Liver (tissue), 9 donors: Measurements from ENCODE around the gene NET1. TPM values are rescaled to one million over a fixed set of nuclear protein-coding genes. Genes with fewer than 3 reads are reported as not detected.

Experiments used
- DNase-seq: peaks from one replicate; pipeline ENCODE4 v3.0.0-alpha.2; 2017; ENCODE audit warnings: low spot score
- H3K27ac ChIP-seq, 2 donors: one replicate each; pipeline ENCODE4 v1.7.0; 2013; ENCODE audit warnings: inconsistent platforms in 2 of 2, low read length in 2 of 2, control low read depth in 1 of 2, low read depth in 1 of 2, mild to moderate bottlenecking in 1 of 2
- H3K27me3 ChIP-seq, 4 donors: one replicate each; pipeline versions ENCODE4 v1.6.1 to v1.7.0; 2013; ENCODE audit warnings: low read length in 3 of 4, inconsistent platforms in 1 of 4, mild to moderate bottlenecking in 1 of 4, moderate library complexity in 1 of 4; ENCODE audit not compliant: control insufficient read depth in 4 of 4, insufficient read depth in 4 of 4
- H3K36me3 ChIP-seq, 4 donors: one replicate each; pipeline versions ENCODE4 v1.6.1 to v1.7.0; 2013; ENCODE audit warnings: low read length in 3 of 4, mild to moderate bottlenecking in 3 of 4, low read depth in 1 of 4, moderate library complexity in 1 of 4; ENCODE audit not compliant: control insufficient read depth in 4 of 4, insufficient read depth in 3 of 4
- H3K4me1 ChIP-seq, 4 donors: one replicate each; pipeline versions ENCODE4 v1.6.1 to v1.7.0; 2013; ENCODE audit warnings: low read length in 3 of 4, mild to moderate bottlenecking in 3 of 4, moderate library complexity in 1 of 4; ENCODE audit not compliant: control insufficient read depth in 4 of 4, insufficient read depth in 4 of 4
- H3K4me3 ChIP-seq, 3 donors: one replicate each; pipeline versions ENCODE4 v1.6.1 to v1.7.0; 2013; ENCODE audit warnings: low read length in 3 of 3, control low read depth in 1 of 3, low read depth in 1 of 3, mild to moderate bottlenecking in 1 of 3
- H3K9ac ChIP-seq, 2 donors: one replicate each; pipeline ENCODE4 v1.7.0; 2013; ENCODE audit warnings: low read length in 2 of 2, mild to moderate bottlenecking in 2 of 2, moderate library complexity in 2 of 2, control low read depth in 1 of 2, low read depth in 1 of 2
- H3K9me3 ChIP-seq, 4 donors: one replicate each; pipeline versions ENCODE4 v1.6.1 to v1.7.0; 2013; ENCODE audit warnings: low read length in 3 of 4; ENCODE audit not compliant: control insufficient read depth in 4 of 4
- EGR1 ChIP-seq, 2 donors: IDR thresholded peaks; 2 replicates each; pipeline ENCODE4 v1.6.1; 2016 to 2018; ENCODE audit warnings: antibody characterized with exemption in 2 of 2, low read depth in 2 of 2
- FOXA1 ChIP-seq: IDR thresholded peaks from 2 replicates; pipeline ENCODE4 v1.6.1; 2016; ENCODE audit warnings: antibody characterized with exemption
- FOXA2 ChIP-seq: IDR thresholded peaks from 2 replicates; pipeline ENCODE4 v1.6.1; 2016; ENCODE audit warnings: antibody characterized with exemption
- GABPA ChIP-seq, 2 donors: IDR thresholded peaks in 1 of 2; conservative IDR thresholded peaks in 1 of 2; 2 replicates each; pipeline ENCODE4 v1.6.1; 2016; ENCODE audit warnings: antibody characterized with exemption in 2 of 2, mild to moderate bottlenecking in 1 of 2, moderate library complexity in 1 of 2
- HNF4A ChIP-seq, 2 donors: conservative IDR thresholded peaks; 2 replicates each; pipeline ENCODE4 v1.6.1; 2016; ENCODE audit warnings: antibody characterized with exemption in 2 of 2, mild to moderate bottlenecking in 2 of 2
- HNF4G ChIP-seq: IDR thresholded peaks from 2 replicates; pipeline ENCODE4 v1.6.1; 2016; ENCODE audit warnings: antibody characterized with exemption
- JUND ChIP-seq, 2 donors: IDR thresholded peaks; 2 replicates each; pipeline ENCODE4 v1.6.1; 2016; ENCODE audit warnings: antibody characterized with exemption in 2 of 2
- NR2F2 ChIP-seq: IDR thresholded peaks from 2 replicates; pipeline ENCODE4 v1.6.1; 2016; ENCODE audit warnings: antibody characterized with exemption
- RAD21 ChIP-seq, 2 donors: IDR thresholded peaks; 2 replicates each; pipeline ENCODE4 v1.6.1; 2016; ENCODE audit warnings: antibody characterized with exemption in 2 of 2, mild to moderate bottlenecking in 2 of 2
- RXRA ChIP-seq, 2 donors: IDR thresholded peaks; 2 replicates each; pipeline ENCODE4 v1.6.1; 2017 to 2018; ENCODE audit warnings: antibody characterized with exemption in 2 of 2, mild to moderate bottlenecking in 1 of 2
- SP1 ChIP-seq: IDR thresholded peaks from 2 replicates; pipeline ENCODE4 v1.6.1; 2018; ENCODE audit warnings: antibody characterized with exemption, mild to moderate bottlenecking
- TAF1 ChIP-seq: conservative IDR thresholded peaks from 2 replicates; pipeline ENCODE4 v1.6.1; 2016; ENCODE audit warnings: antibody characterized with exemption, mild to moderate bottlenecking
- YY1 ChIP-seq: IDR thresholded peaks from 2 replicates; pipeline ENCODE4 v1.6.1; 2016; ENCODE audit warnings: antibody characterized with exemption, mild to moderate bottlenecking
- WGBS: extraction: QIAGEN DNeasy Blood & Tissue Kit; methylation state at CpG from one replicate; pipeline ENCODE4 v1.1.7; 2013; 5-methylcytosine and 5-hydroxymethylcytosine counted together
- polyA plus RNA-seq, 2 donors: library from polyadenylated mRNA; stranded (reverse) in 1 of 2; unstranded in 1 of 2; fragments of 200-250 nt in 1 of 2; fragments of >200 nt in 1 of 2; fragmentation: Nextera tagmentation in 1 of 2; extraction: Ambion mirVana in 1 of 2; gene quantifications; one replicate each; pipeline versions ENCODE4 v1.2.1 to v1.2.3, GENCODE V29; 2013 to 2015
- total RNA-seq, 2 donors: library from RNA; depleted of rRNA; stranded (reverse); fragments of >200 nt; gene quantifications; one replicate each; pipeline ENCODE4 v1.2.3, GENCODE V29; 2014
- TF ChIP-seq, protein P1 (sequence below): fragments of 150-350 bp; IDR thresholded peaks from 2 replicates; pipeline ENCODE4 v1.5.1; 2017; ENCODE audit warnings: improper control_type of control experiment, low read depth, low read length; ENCODE audit not compliant: missing input control
- TF ChIP-seq, protein P2 (sequence below): IDR thresholded peaks from 2 replicates; pipeline ENCODE4 v1.6.1; 2016; ENCODE audit warnings: antibody characterized with exemption
- TF ChIP-seq, protein P3 (sequence below): IDR thresholded peaks from 2 replicates; pipeline ENCODE4 v1.6.1; 2016; ENCODE audit warnings: antibody characterized with exemption, mild to moderate bottlenecking
- TF ChIP-seq, protein P4 (sequence below): IDR thresholded peaks from 2 replicates; pipeline ENCODE4 v1.6.1; 2016; ENCODE audit warnings: antibody characterized with exemption
- TF ChIP-seq, protein P5 (sequence below): IDR thresholded peaks from 2 replicates; pipeline ENCODE4 v1.6.1; 2016; ENCODE audit warnings: antibody characterized with exemption
- donor health status: healthy.
- donor health status: healthy.
- donor health status: healthy.
- donor health status: healthy.
- donor health status: healthy.

NET1 gene
- total and polyA plus RNA-seq, 4 donors: 16.2 to 38.6 (median 25.6) TPM

DNA sequence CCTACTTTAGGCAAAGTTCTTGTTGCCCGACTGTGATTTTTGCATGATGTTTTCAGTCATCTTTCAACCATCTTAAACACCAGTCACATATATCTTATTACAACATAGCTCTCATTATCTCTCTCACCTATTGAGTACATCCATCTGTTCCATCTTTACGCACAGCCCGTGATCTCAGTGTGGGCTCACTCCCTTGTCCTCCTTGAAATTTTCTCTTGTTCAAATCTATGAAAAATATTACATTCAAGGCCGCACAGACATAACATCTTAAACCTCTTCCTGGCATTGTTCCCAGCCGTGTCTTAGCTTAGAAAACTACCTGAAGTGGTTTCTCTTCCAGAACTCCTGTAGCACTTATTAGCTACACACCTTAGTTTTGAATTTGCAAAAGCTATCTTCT lies 32.6 kb downstream of the NET1 start:
- Histone ChIP-seq H3K9me3 (no peaks in the 10 kb centered on the region), H3K36me3 (no peaks in the 10 kb centered on the region), H3K9ac (no peak overlapping the region), H3K27me3 (no peaks in the 10 kb centered on the region), H3K27ac (no peak overlapping the region), H3K4me3 (no peak overlapping the region), H3K4me1 (peaks cover 0 to 14% (median 8%) of the 10 kb centered on the region in 4 donors)
- DNase-seq: no peak
- TF ChIP-seq, protein P1, sequence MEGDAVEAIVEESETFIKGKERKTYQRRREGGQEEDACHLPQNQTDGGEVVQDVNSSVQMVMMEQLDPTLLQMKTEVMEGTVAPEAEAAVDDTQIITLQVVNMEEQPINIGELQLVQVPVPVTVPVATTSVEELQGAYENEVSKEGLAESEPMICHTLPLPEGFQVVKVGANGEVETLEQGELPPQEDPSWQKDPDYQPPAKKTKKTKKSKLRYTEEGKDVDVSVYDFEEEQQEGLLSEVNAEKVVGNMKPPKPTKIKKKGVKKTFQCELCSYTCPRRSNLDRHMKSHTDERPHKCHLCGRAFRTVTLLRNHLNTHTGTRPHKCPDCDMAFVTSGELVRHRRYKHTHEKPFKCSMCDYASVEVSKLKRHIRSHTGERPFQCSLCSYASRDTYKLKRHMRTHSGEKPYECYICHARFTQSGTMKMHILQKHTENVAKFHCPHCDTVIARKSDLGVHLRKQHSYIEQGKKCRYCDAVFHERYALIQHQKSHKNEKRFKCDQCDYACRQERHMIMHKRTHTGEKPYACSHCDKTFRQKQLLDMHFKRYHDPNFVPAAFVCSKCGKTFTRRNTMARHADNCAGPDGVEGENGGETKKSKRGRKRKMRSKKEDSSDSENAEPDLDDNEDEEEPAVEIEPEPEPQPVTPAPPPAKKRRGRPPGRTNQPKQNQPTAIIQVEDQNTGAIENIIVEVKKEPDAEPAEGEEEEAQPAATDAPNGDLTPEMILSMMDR: no peak
- TF ChIP-seq, protein P2, sequence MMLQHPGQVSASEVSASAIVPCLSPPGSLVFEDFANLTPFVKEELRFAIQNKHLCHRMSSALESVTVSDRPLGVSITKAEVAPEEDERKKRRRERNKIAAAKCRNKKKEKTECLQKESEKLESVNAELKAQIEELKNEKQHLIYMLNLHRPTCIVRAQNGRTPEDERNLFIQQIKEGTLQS: no peak
- TF ChIP-seq SP1 (no peak), NR2F2 (no peak), HNF4G (no peak), YY1 (no peak), JUND (IDR thresholded peaks at IDR 0.05) (no peak), FOXA2 (no peak), EGR1 (IDR thresholded peaks at IDR 0.05; ENCODE audit: low read depth in 2 of 2) (no peak), FOXA1 (no peak), HNF4A (conservative IDR thresholded peaks at IDR 0.05) (no peak), RAD21 (IDR thresholded peaks at IDR 0.05) (no peak), GABPA (IDR thresholded peaks at IDR 0.05 in 1 of 2, conservative IDR thresholded peaks at IDR 0.05 in 1 of 2) (no peak), RXRA (IDR thresholded peaks at IDR 0.05) (no peak), TAF1 (no peak)
- TF ChIP-seq, protein P3, sequence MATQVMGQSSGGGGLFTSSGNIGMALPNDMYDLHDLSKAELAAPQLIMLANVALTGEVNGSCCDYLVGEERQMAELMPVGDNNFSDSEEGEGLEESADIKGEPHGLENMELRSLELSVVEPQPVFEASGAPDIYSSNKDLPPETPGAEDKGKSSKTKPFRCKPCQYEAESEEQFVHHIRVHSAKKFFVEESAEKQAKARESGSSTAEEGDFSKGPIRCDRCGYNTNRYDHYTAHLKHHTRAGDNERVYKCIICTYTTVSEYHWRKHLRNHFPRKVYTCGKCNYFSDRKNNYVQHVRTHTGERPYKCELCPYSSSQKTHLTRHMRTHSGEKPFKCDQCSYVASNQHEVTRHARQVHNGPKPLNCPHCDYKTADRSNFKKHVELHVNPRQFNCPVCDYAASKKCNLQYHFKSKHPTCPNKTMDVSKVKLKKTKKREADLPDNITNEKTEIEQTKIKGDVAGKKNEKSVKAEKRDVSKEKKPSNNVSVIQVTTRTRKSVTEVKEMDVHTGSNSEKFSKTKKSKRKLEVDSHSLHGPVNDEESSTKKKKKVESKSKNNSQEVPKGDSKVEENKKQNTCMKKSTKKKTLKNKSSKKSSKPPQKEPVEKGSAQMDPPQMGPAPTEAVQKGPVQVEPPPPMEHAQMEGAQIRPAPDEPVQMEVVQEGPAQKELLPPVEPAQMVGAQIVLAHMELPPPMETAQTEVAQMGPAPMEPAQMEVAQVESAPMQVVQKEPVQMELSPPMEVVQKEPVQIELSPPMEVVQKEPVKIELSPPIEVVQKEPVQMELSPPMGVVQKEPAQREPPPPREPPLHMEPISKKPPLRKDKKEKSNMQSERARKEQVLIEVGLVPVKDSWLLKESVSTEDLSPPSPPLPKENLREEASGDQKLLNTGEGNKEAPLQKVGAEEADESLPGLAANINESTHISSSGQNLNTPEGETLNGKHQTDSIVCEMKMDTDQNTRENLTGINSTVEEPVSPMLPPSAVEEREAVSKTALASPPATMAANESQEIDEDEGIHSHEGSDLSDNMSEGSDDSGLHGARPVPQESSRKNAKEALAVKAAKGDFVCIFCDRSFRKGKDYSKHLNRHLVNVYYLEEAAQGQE: no peak
- TF ChIP-seq, protein P4, sequence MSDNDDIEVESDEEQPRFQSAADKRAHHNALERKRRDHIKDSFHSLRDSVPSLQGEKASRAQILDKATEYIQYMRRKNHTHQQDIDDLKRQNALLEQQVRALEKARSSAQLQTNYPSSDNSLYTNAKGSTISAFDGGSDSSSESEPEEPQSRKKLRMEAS: no peak
- TF ChIP-seq, protein P5, sequence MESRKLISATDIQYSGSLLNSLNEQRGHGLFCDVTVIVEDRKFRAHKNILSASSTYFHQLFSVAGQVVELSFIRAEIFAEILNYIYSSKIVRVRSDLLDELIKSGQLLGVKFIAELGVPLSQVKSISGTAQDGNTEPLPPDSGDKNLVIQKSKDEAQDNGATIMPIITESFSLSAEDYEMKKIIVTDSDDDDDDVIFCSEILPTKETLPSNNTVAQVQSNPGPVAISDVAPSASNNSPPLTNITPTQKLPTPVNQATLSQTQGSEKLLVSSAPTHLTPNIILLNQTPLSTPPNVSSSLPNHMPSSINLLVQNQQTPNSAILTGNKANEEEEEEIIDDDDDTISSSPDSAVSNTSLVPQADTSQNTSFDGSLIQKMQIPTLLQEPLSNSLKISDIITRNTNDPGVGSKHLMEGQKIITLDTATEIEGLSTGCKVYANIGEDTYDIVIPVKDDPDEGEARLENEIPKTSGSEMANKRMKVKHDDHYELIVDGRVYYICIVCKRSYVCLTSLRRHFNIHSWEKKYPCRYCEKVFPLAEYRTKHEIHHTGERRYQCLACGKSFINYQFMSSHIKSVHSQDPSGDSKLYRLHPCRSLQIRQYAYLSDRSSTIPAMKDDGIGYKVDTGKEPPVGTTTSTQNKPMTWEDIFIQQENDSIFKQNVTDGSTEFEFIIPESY: no peak
- 89% methylated on average over 5 of the region's 5 CpGs for WGBS
